Caco-2 (cell line): ENCODE data around the gene CHMP4A. TPM values are rescaled to one million over a fixed set of nuclear protein-coding genes. Genes with fewer than 3 reads are reported as not detected.

Source experiments
- BruUV-seq: library from RNA; stranded (reverse); fragments of 400-500 nt; replicated peaks from 2 replicates; lab custom pipeline; 2021; lab: Mats Ljungman, UMichigan
- CTCF ChIA-PET: fragments of 300-600 bp; sonication (Branson Sonifier 250); formaldehyde crosslinking; loops from one replicate; lab custom pipeline; 2022; ENCODE audit warnings: antibody characterized with exemption; lab: Charles Lee
- POLR2A ChIA-PET: fragments of 300-600 bp; sonication (Branson Sonifier 250); formaldehyde crosslinking; loops from one replicate; lab custom pipeline; 2022; ENCODE audit warnings: antibody characterized with exemption; lab: Charles Lee
- DNase-seq, 2 experiments: peaks; one replicate each; pipeline versions ENCODE4 v3.0.0 to v3.0.0-alpha.2; 2020 to 2022
- H3K27me3 ChIP-seq: replicated peaks from 2 replicates; pipeline ENCODE4 v1.6.0; 2011; ENCODE audit warnings: low read length; ENCODE audit not compliant: control insufficient read depth, insufficient read depth
- H3K36me3 ChIP-seq: 2 replicates; pipeline ENCODE4 v1.5.1; 2011; ENCODE audit warnings: low read length; ENCODE audit not compliant: control insufficient read depth, insufficient read depth
- H3K4me1 ChIP-seq: fragments of 250-450 bp; sonication (Bioruptor Pico); 2 replicates; pipeline ENCODE4 v1.5.1; 2020; ENCODE audit warnings: mild to moderate bottlenecking
- H3K4me3 ChIP-seq: 2 replicates; pipeline ENCODE4 v1.5.1; 2011; ENCODE audit warnings: low read depth, mild to moderate bottlenecking, control low read depth, low read length
- H3K9me3 ChIP-seq: fragments of 250-450 bp; sonication (Bioruptor Pico); 2 replicates; pipeline ENCODE4 v1.5.1; 2020; ENCODE audit warnings: mild to moderate bottlenecking, moderate library complexity
- H3K27ac Mint-ChIP-seq: one replicate; pipeline ENCODE4 v1.8.0; 2022; ENCODE audit warnings: mixed read lengths; ENCODE audit not compliant: unreplicated experiment
- H3K27me3 Mint-ChIP-seq: one replicate; pipeline ENCODE4 v1.8.0; 2022; ENCODE audit warnings: mixed read lengths; ENCODE audit not compliant: insufficient read depth, unreplicated experiment
- H3K36me3 Mint-ChIP-seq: one replicate; pipeline ENCODE4 v1.8.0; 2022; ENCODE audit warnings: mild to moderate bottlenecking, mixed read lengths; ENCODE audit not compliant: insufficient read depth, unreplicated experiment
- H3K4me1 Mint-ChIP-seq: one replicate; pipeline ENCODE4 v1.8.0; 2022; ENCODE audit warnings: low read depth, mixed read lengths; ENCODE audit not compliant: unreplicated experiment
- H3K4me3 Mint-ChIP-seq: one replicate; pipeline ENCODE4 v1.8.0; 2022; ENCODE audit warnings: mild to moderate bottlenecking, moderate library complexity, mixed read lengths; ENCODE audit not compliant: unreplicated experiment
- H3K9me3 Mint-ChIP-seq: one replicate; pipeline ENCODE4 v1.8.0; 2022; ENCODE audit warnings: mixed read lengths; ENCODE audit not compliant: unreplicated experiment
- intact Hi-C: fragments of 100-400 bp; cut with micrococcal nuclease; formaldehyde crosslinking; loops from one replicate; pipeline ENCODE4 v1.10.0; 2022; ENCODE audit not compliant: unreplicated experiment
- total RNA-seq: library from RNA; stranded (reverse); gene quantifications from 2 replicates; pipeline ENCODE4 v1.2.3, GENCODE V29; 2022
- TF ChIP-seq, protein P1 (sequence below), 2 experiments: fragments of 200-600 bp in 1 of 2; IDR thresholded peaks; 1 replicate in 1 of 2; 2 replicates in 1 of 2; pipeline versions ENCODE4 v1.5.1 to v1.8.0; 2011 to 2022; ENCODE audit warnings: antibody characterized with exemption in 1 of 2, control low read depth in 1 of 2, inconsistent platforms in 1 of 2, low read depth in 1 of 2, low read length in 1 of 2, mild to moderate bottlenecking in 1 of 2, moderate library complexity in 1 of 2; ENCODE audit not compliant: insufficient read depth in 1 of 2, severe bottlenecking in 1 of 2, unreplicated experiment in 1 of 2

Gene CHMP4A
- total RNA-seq, 1 experiment from 2014 or later, result 57.7 TPM

DNA sequence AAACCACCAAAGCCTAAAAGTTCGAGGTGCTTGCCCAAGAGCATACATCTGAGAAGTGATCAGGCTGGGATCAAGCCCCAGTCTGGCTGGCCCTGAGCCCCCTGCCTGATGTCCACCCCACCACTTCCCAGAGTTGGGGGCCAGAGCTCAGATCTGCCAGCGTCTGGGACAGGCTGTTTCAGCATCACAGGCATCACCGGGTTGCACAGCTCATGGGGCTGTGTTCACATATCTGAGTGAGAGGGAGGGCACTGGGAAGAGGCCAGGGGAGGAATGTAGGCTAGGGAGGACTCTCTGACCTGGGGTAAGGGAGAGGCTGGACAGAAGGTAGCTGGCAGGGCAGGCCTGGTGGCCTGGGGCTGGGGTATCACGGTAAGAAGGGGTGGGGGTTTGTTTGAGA, 43.7 kb upstream of the CHMP4A start:
- Mint-ChIP-seq H3K27ac (no peak overlapping the region), H3K4me1 (no peaks in the 10 kb centered on the region), H3K36me3 (no peaks in the 10 kb centered on the region), H3K9me3 (no peaks in the 10 kb centered on the region), H3K4me3 (no peak overlapping the region), H3K27me3 (no peaks in the 10 kb centered on the region)
- intact Hi-C loops, result no loop called here
- H3K36me3 ChIP-seq, result no peaks in the 10 kb centered on the region; the same call in 1 of the 2 replicates
- H3K27me3 ChIP-seq, result no peaks in the 10 kb centered on the region
- DNase-seq, result no peak
- ChIA-PET CTCF (interaction anchor here (0.5 to 1.3 kb wide), 2 partner anchors 41 to 75 kb away, joined by 3 to 4 read pairs; no protein-coding TSS in a partner anchor), POLR2A (no interaction called here)
- H3K9me3 ChIP-seq, result no peaks in the 10 kb centered on the region
- H3K4me1 ChIP-seq, result peaks cover 12% of the 10 kb centered on the region
- TF ChIP-seq, protein P1, sequence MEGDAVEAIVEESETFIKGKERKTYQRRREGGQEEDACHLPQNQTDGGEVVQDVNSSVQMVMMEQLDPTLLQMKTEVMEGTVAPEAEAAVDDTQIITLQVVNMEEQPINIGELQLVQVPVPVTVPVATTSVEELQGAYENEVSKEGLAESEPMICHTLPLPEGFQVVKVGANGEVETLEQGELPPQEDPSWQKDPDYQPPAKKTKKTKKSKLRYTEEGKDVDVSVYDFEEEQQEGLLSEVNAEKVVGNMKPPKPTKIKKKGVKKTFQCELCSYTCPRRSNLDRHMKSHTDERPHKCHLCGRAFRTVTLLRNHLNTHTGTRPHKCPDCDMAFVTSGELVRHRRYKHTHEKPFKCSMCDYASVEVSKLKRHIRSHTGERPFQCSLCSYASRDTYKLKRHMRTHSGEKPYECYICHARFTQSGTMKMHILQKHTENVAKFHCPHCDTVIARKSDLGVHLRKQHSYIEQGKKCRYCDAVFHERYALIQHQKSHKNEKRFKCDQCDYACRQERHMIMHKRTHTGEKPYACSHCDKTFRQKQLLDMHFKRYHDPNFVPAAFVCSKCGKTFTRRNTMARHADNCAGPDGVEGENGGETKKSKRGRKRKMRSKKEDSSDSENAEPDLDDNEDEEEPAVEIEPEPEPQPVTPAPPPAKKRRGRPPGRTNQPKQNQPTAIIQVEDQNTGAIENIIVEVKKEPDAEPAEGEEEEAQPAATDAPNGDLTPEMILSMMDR (IDR thresholded peaks at IDR 0.05; ENCODE audit: insufficient read depth in 1 of 2, low read depth in 1 of 2, low read length in 1 of 2, severe bottlenecking in 1 of 2, unreplicated experiment in 1 of 2), result no peak
- no peak overlapping the region for H3K4me3 ChIP-seq
- BruUV-seq, result no TSS peak

DNA sequence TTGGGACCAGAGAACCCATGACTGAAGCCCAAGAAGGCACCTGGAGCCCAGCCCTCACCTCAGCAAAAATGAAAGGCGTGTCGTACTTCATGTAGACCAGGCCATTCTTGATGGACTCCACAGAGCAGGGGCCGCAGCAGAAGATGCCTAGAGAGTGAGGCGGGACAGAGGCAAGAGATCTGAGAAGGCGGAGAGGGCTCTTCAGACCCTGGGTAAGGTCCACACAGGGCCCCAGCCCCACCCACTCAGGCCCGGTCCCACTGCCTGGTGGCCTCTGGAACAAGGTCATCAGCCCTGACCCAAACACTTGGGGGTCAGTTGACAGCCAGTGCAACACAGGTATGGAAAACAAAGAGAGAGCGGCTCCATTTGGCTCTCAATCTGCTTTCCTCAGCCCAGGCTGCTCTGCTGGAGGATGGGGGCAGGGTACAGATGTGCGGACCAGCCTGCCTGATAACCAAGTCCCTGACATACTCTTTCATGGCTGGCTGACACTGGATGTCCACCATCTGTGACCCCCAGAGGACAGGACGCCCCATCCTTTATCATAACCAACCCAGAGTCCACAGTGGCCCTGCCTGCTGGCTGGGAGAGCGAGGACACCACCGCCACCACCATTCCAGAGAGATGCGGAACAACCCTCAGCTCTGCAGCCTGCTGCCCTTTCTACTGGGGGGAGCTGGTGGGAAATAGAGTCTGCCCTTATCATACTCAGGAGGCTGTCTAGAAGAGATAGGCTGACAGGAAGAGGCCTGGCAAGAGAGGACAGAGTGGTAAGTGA, 42.8 kb upstream of the CHMP4A start:
- Histone ChIP-seq H3K36me3 (no peaks in the 10 kb centered on the region; the same call in 1 of the 2 replicates), H3K4me3 (no peak overlapping the region), H3K4me1 (peaks cover 13% of the 10 kb centered on the region), H3K27me3 (no peaks in the 10 kb centered on the region), H3K9me3 (no peaks in the 10 kb centered on the region)
- no peaks in the 10 kb centered on the region for H3K4me1 Mint-ChIP-seq
- BruUV-seq, result no TSS peak
- CTCF ChIA-PET, result interaction anchor here (1.3 kb wide), 1 partner anchor 41 kb away, joined by 3 read pairs; no protein-coding TSS in a partner anchor
- TF ChIP-seq, protein P1 (IDR thresholded peaks at IDR 0.05; ENCODE audit: insufficient read depth in 1 of 2, low read depth in 1 of 2, low read length in 1 of 2, severe bottlenecking in 1 of 2, unreplicated experiment in 1 of 2), result no peak
- H3K27me3 Mint-ChIP-seq, result no peaks in the 10 kb centered on the region
- no peaks in the 10 kb centered on the region for H3K36me3 Mint-ChIP-seq
- H3K27ac Mint-ChIP-seq, result no peak overlapping the region
- POLR2A ChIA-PET, result no interaction called here
- no peaks in the 10 kb centered on the region for H3K9me3 Mint-ChIP-seq
- H3K4me3 Mint-ChIP-seq, result no peak overlapping the region
- intact Hi-C loops, result no loop called here
- DNase-seq, result no peak

DNA sequence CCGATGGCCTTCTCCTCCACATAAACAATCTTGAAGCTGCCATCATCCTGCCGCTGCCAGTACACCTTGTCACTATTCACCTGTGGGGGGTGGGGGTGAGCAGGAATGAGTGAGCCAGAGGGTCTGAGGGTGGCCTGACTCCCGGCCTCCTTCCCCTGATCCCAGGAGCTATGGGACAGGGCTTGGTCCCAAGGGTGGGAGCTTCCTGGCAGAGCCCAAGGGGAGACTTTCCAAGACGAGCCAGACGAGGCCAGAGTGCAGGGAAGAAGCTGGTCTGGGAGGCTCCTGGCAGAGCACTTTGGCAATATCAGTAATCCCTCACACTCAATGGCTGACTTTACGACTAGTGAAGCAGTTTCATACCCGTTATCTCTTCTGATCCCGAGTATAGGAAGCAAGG, 42.1 kb upstream of the CHMP4A start:
- no TSS peak for BruUV-seq
- CTCF ChIA-PET, result no interaction called here
- no peak overlapping the region for H3K4me3 Mint-ChIP-seq
- Histone ChIP-seq H3K4me1 (peaks cover 13% of the 10 kb centered on the region), H3K27me3 (no peaks in the 10 kb centered on the region), H3K4me3 (no peak overlapping the region), H3K36me3 (no peaks in the 10 kb centered on the region; the same call in 1 of the 2 replicates), H3K9me3 (no peaks in the 10 kb centered on the region)
- H3K27me3 Mint-ChIP-seq, result no peaks in the 10 kb centered on the region
- DNase-seq, result no peak
- TF ChIP-seq, protein P1 (IDR thresholded peaks at IDR 0.05; ENCODE audit: insufficient read depth in 1 of 2, low read depth in 1 of 2, low read length in 1 of 2, severe bottlenecking in 1 of 2, unreplicated experiment in 1 of 2), result no peak
- H3K27ac Mint-ChIP-seq, result no peak overlapping the region
- POLR2A ChIA-PET, result no interaction called here
- H3K36me3 Mint-ChIP-seq, result no peaks in the 10 kb centered on the region
- H3K9me3 Mint-ChIP-seq, result no peaks in the 10 kb centered on the region
- no peaks in the 10 kb centered on the region for H3K4me1 Mint-ChIP-seq
- intact Hi-C loops, result no loop called here
